SK-N-MC (cell line): Measurements from ENCODE around the gene HSDL1.
"Not testable (repeated sequence)": the region's sequence is repeated elsewhere in the genome, so short reads cannot be mapped to it uniquely, and the experiment has no call there.

Source experiments
- EZH2 ChIP-seq: fragments of 200-600 bp; sonication (generic); IDR thresholded peaks from one replicate; pipeline ENCODE4 v1.6.1; 2017; ENCODE audit warnings: antibody characterized with exemption
- POLR2AphosphoS5 ChIP-seq: IDR thresholded peaks from 2 replicates; pipeline ENCODE4 v1.6.1; 2012; ENCODE audit warnings: mild to moderate bottlenecking, low read depth, low read length, borderline replicate concordance

DNA sequence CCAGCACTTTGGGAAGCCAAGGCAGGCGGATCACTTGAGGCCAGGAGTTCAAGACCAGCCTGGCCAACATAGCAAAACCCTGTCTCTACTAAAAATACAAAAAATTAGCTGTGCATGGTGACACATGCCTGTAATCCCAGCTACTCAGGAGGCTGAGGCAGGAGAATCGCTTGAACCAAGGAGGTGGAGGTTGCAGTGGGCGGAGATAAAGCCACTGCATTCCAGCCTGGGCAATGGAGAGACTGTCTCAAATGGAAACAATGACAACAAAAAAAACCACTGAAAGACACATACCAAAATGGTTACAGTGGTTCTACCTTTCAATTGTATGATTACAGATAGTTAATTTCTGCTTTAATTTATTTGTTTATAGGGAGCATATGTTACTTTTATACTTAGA, 33.0 kb downstream of the HSDL1 start:
- not testable (repeated sequence) for TF ChIP-seq EZH2, POLR2AphosphoS5
